ENCODE results near the gene PPP2R5C. TPM values are rescaled to one million over a fixed set of nuclear protein-coding genes. Genes with fewer than 3 reads are reported as not detected.

The PPP2R5C gene
- total RNA-seq, 1 experiment from 2014 or later, result 80.3 TPM

GRCh38 chr14:101713621-101714349 is 47.7 kb upstream of the PPP2R5C start:
- ATAC-seq (no peak), DNase-seq (ENCODE audit: low read depth, low spot score) (no peak)
- H3K4me1 ChIP-seq (ENCODE audit: control insufficient read depth, insufficient read depth, low read length), result no peaks in the 10 kb centered on the region
- ChIA-PET CTCF (no interaction called here), POLR2A (no interaction called here)
- no peaks in the 10 kb centered on the region for H3K36me3 ChIP-seq (ENCODE audit: control insufficient read depth, insufficient read depth, low read length)
- intact Hi-C loops (cut with micrococcal nuclease; ENCODE audit: unreplicated experiment) (no loop called here), in situ Hi-C loops (cut with HindIII; ENCODE audit: low pct_unique_long_range_greater_than_20kb, low sequenced_read_pairs) (no loop called here)
- no TSS peak for BruUV-seq (replicated peaks)
- no peaks in the 10 kb centered on the region for H3K9me3 ChIP-seq (ENCODE audit: control insufficient read depth, insufficient read depth, low read depth, low read length)
- H3K27me3 ChIP-seq (ENCODE audit: control insufficient read depth, insufficient read depth, low read length), result no peaks in the 10 kb centered on the region
- no peak overlapping the region for H3K4me3 ChIP-seq (ENCODE audit: low read depth in 2 of 2, low read length in 2 of 2)
- H3K27ac ChIP-seq (ENCODE audit: low read length), result no peak overlapping the region
- TF ChIP-seq TCF7L2 (IDR thresholded peaks at IDR 0.05; ENCODE audit: low read depth, low read length), result no peak
- TF ChIP-seq REST (IDR thresholded peaks at IDR 0.05; ENCODE audit: insufficient read depth in 1 of 2, low read depth in 2 of 2, low read length in 1 of 2), result no peak
- TF ChIP-seq, protein P1, sequence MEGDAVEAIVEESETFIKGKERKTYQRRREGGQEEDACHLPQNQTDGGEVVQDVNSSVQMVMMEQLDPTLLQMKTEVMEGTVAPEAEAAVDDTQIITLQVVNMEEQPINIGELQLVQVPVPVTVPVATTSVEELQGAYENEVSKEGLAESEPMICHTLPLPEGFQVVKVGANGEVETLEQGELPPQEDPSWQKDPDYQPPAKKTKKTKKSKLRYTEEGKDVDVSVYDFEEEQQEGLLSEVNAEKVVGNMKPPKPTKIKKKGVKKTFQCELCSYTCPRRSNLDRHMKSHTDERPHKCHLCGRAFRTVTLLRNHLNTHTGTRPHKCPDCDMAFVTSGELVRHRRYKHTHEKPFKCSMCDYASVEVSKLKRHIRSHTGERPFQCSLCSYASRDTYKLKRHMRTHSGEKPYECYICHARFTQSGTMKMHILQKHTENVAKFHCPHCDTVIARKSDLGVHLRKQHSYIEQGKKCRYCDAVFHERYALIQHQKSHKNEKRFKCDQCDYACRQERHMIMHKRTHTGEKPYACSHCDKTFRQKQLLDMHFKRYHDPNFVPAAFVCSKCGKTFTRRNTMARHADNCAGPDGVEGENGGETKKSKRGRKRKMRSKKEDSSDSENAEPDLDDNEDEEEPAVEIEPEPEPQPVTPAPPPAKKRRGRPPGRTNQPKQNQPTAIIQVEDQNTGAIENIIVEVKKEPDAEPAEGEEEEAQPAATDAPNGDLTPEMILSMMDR (IDR thresholded peaks at IDR 0.05), result no peak
- TF ChIP-seq POLR2AphosphoS5 (IDR thresholded peaks at IDR 0.05; ENCODE audit: low read depth, low read length), result no peak

- H3K27me3 ChIP-seq (ENCODE audit: control insufficient read depth, insufficient read depth, low read length), result no peaks in the 10 kb centered on the region
- ChIA-PET POLR2A (no interaction called here), CTCF (no interaction called here)
- H3K4me3 ChIP-seq (ENCODE audit: low read depth in 2 of 2, low read length in 2 of 2), result no peak overlapping the region
- in situ Hi-C loops (cut with HindIII; ENCODE audit: low pct_unique_long_range_greater_than_20kb, low sequenced_read_pairs), result no loop called here
- no peak for DNase-seq (ENCODE audit: low read depth, low spot score)
- no TSS peak for BruUV-seq (replicated peaks)
- ATAC-seq, result no peak
- H3K9me3 ChIP-seq (ENCODE audit: control insufficient read depth, insufficient read depth, low read depth, low read length), result no peaks in the 10 kb centered on the region
- no peaks in the 10 kb centered on the region for H3K4me1 ChIP-seq (ENCODE audit: control insufficient read depth, insufficient read depth, low read length)
- H3K36me3 ChIP-seq (ENCODE audit: control insufficient read depth, insufficient read depth, low read length), result no peaks in the 10 kb centered on the region
- intact Hi-C loops (cut with micrococcal nuclease; ENCODE audit: unreplicated experiment), result no loop called here
- TF ChIP-seq SIN3A (IDR thresholded peaks at IDR 0.05; ENCODE audit: borderline replicate concordance, insufficient read depth, low read depth, low read length) (no peak), POLR2AphosphoS5 (IDR thresholded peaks at IDR 0.05; ENCODE audit: low read depth, low read length) (no peak), REST (IDR thresholded peaks at IDR 0.05; ENCODE audit: insufficient read depth in 1 of 2, low read depth in 2 of 2, low read length in 1 of 2) (no peak), TCF7L2 (IDR thresholded peaks at IDR 0.05; ENCODE audit: low read depth, low read length) (no peak)
- TF ChIP-seq, protein P1 (IDR thresholded peaks at IDR 0.05), result no peak
- H3K27ac ChIP-seq (ENCODE audit: low read length), result no peak overlapping the region
These were observed 47.1 kb upstream of the PPP2R5C start for GRCh38 chr14:101714394-101714793.
